ENCODE measurements around the gene UBLCP1. TPM values are rescaled to one million over a fixed set of nuclear protein-coding genes. Genes with fewer than 3 reads are reported as not detected.

UBLCP1 gene
- total RNA-seq, 1 donor from 2014 or later: 10.3 TPM

DNA sequence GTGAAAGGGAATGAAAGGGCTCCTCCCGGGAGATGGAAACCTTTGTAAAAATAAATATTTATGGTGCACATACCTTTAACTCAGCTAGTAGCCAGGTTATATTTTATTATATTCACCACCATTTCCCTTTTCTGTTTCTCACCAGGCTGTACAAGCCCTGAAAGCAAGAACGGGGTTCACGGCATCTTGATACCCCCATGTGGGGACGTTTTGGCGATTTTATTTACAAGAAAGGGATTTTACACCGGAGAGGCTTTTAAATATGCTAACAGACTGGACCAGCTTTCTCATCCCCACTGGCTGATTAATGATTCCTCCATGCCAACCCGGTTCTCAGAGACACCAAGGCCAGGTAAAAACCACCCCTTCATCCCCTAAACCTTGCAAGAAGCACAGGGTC is 48.0 kb downstream of the UBLCP1 start:
- no peak for DNase-seq (ENCODE audit: low read depth in 2 of 2)

DNA sequence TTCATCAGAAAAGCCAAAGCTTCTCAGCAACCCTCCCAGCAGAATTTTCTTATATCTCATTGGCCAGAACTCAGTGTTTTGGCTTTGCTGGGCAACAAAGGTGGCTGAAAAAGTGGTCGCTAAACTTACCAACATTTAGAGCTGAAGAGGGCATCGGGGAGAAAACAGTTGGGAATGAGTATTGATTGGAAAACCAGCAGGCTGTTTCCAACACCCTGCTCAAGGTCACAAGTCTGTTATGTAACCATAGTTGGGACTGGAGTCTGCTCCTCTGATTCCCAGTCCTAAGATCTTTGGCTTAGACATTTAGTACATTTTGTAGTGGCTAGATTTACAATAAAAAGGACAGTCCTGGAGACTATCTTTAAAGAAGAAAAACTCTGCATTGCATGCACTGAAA is 50.1 kb downstream of the UBLCP1 start:
- no peak for DNase-seq (ENCODE audit: low read depth in 2 of 2)

DNA sequence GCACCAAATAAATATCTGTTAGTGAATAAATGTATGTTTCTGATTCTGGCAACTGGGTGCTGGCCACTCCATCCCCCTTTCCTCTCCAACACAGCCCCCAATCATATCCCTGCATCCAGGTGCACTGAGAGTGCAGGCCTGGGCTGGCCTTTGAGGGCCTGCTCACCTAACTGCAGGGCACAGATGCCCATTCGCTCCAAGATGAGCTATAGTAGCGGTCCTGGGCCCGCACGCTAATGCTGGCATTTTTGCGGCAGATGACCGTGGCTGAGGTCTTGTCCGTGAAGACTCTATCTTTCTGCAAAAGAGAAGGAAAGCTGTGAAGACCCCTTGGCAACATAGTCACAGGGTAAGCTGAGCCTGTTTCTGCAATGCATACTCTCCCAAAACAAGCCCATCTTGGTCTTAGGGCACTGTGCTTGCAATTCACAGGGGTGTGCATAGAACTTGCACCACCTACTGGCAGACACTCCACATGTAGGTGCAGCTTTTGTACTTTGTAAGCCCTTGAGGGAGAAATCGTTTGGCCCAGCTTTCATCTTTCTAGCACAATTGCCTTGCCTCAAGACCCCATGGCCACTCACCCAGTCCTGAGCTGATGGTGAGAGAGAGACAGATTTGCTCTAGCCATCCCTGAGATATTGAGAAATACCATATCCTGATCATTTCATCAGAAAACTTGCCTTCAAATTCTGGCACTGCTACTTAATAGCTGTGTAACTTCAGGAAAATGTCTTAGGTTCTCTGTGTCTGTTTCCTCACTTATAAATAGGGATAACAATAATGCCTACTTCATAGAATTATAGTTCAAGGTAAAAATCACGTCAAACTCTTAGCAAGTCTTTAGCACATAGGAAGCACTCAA is 53.7 kb downstream of the UBLCP1 start:
- DNase-seq (ENCODE audit: low read depth in 2 of 2): peak; percentile 45 to 61

DNA sequence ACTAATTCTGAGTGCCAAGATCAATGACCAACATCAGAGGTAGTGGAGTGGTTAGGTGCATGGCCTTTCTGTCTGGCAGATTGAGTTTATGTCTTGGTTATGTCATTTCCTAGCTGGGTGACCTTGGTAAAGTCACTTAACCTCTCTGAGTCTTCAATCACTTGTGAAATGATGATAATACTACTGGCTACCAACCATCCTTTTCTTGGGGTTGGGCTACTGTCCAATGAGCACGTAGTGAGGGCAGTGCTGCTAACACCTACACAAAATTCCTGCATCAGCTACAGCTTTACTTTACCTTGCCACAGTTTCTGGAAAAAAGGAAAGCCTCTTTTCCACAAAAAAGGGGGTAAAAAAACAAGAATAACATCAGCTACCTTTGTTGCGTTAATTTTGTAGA is 54.8 kb downstream of the UBLCP1 start:
- DNase-seq (ENCODE audit: low read depth in 2 of 2): no peak

DNA sequence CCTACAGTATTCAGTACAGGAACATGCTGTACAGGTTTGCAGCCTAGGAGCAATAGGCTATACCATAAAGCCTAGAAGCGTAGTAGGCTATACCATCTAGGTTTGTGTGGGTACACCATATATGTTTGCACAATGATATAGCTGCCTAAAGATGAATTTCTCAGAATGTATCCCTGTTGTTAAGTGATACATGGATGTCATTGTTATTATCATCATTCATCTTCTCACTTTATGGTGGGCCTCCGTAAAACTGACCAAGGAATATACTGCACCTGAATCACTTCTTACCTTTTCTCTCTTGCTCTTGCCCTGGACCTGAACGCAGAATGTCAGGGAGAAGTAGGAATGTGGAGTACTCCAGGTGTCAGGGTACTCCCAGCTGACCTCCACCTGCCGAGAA is 55.4 kb downstream of the UBLCP1 start:
- no peak for DNase-seq (ENCODE audit: low read depth in 2 of 2)

DNA sequence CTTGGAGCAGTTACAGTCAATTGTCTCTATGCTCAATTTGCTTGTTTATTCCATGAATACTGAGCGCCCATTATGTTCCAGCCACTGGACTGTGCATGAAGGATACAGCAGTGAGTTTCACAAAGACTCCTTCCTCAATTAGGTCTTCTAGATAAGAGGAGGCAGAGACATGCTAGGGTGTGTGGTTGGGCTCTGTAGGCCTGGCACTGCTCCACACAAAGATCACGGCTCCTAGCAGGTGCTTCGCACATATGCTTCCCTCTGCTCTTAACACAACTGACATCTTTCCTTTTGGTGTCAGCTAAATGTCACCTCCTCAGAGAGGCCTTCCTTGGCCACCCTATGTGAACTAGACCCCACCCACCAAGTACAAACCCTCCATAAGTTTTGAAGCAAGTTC is 56.3 kb downstream of the UBLCP1 start:
- DNase-seq (ENCODE audit: low read depth in 2 of 2): no peak

DNA sequence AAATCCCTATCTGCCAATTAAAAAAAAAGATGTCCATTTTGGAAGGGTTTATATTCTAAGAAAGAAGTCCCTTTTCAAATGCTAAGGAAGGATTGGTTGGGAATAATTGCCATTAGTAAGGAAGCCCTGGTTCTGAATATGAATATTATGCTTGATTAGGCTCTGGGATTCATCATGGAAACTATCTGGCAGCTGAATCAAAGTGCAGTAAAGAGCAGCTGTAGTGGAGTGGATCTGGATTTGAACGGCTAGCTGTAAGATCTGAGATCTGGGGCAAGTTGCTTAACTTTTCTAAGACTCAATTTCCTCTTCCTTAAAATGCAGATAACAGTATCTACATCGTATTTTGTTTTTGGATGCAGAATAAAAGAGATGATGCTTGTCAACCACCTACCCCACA is 56.7 kb downstream of the UBLCP1 start:
- no peak for DNase-seq (ENCODE audit: low read depth in 2 of 2)

DNA sequence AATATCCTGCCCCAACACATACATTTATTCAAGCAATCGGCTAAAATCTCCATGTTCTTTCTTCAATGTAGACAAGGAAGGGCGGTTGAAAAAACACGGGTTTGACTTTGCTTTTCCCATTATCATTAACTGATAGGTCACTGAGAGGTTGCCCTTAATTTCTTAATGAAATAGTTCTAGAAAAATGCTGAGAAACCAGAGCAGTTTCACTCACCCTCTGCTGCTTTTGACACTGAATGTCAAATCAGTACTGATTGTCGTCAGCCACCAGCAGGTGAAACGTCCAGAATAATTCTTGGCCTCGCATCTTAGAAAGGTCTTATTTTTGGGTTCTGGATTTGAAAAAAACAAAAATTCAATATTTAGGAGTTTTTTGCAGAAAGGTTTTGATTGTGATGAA is 59.1 kb downstream of the UBLCP1 start:
- DNase-seq (ENCODE audit: low read depth in 2 of 2): no peak

DNA sequence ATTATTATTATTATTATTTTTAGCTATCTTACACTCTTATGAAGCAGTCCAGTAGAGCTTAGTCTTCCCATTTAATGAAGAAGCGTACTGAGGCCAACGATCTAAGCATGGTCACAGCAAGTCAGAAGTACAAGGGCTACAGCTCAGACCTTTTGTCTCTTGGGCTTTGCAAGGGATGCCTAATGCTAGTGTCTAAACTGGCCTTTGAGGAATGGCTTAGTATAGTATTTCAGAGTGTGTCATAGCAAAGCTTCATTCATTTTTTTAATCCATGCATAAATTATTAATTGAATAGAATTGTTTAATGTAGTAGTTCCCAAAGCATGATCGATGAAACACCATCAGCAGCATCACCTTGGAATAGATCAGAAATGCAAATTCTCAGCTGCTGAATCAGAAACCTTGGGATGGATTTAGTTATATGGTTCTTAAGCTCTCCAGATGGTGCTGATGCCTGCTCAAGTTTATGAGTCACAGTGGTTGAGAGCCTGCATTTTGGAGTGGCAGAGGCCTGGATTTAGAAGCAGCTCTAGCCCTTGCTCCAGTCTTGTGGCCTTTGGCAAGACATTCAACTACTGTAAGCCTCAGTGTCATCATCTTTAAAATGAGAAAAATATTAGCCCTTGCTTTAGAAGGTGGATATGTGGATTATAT is 61.1 kb downstream of the UBLCP1 start:
- no peak for DNase-seq (ENCODE audit: low read depth in 2 of 2)

DNA sequence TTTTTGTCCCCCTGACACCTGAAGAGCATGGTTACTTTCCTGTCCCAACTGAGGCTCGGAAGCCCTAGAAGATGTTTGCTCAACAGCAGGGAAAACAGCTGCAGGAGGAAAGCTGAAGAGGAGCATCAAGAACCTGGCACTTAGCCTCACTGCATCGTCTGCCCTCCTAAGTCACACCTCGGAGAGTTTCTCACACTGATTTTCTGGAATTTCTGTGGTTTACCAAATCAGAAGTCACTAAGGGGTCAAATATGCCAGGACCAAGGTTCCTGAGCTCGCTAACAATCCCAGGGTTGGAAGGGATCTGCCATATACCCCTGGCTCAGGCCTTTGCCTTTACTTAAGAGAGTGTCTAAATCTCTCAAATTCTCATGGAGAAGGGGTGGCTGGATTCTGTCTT is 61.9 kb downstream of the UBLCP1 start:
- DNase-seq (ENCODE audit: low read depth in 2 of 2): no peak

DNA sequence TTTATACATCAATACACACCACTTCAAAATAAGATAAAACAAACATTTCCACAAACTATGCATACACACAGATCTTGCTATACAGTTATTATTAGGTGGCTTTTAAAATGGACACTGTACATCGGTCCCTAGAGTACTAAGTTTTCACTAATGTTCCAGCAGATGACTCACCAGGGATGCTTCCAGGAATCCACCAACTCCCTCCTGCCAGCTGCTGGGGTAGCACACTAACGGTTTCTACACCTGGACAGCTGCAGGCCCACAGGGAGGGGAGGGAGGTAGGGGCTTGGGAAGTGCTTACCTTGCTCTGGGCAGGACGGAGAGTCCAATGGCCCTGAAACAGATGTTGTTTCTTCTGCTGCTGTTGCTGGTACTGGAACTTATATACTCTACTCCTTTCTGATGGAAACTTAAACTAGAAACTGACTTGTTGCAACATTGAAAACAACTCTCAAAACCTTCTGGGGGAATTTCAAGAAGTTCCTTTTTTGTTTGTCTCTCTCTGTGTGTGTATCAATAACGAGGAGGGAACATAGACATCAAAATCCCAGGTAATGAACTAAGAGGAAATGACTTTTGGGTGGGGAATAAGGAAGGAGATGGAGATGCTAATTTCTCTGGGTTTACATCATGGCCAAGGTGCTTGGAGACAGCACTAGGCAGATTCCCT is 67.2 kb downstream of the UBLCP1 start, which contains the start of gene IL12B:
Gene IL12B (minus strand): TSS at position 357 of the 670 bp plus-strand sequence. CDS start 3,705 bp downstream, outside the sequence.
- DNase-seq (ENCODE audit: low read depth in 2 of 2): no peak

DNA sequence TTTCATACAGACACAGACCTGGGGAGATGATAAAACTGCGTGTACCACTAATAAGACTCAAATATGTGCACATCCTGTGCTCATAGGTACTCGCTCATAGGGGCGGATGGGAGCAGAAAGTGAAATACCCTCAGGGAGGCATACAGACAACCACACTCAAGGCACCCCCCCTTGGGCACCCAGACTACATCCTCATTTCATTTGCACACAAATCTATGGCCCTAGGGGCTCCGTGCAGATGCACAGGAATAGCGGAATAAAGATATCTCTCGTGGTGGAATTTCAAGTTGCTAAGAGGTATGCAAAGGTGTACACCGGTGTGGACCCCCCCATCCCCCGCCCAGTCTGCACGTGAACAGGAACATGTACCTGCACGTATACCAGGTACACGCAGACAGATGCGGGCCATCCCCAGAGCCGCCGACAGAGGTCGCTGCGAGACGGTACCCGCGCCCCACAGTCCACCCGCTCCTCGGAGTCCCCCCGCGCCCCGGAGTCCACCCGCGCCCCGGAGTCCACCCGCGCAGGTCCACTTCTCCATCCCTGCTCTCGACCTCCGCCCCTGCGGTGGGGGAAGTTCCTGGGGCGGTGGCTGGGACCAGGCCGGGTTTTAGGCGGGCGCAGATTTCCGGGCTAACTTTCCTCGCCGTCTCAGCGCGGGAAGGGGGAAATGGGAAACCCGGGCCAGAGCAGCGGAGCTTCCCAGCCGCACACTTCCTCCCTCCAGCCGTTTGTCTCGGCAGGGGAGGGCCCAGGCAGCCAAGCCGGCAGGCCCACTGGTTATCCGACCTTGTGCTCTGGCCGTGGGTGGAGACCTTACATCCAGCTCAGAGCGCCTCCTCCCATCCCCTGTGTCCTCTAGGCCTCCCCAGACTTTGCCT is 68.2 kb downstream of the UBLCP1 start:
- peak in 1 of 2 donors; percentile 26 for DNase-seq (ENCODE audit: low read depth in 2 of 2)

DNA sequence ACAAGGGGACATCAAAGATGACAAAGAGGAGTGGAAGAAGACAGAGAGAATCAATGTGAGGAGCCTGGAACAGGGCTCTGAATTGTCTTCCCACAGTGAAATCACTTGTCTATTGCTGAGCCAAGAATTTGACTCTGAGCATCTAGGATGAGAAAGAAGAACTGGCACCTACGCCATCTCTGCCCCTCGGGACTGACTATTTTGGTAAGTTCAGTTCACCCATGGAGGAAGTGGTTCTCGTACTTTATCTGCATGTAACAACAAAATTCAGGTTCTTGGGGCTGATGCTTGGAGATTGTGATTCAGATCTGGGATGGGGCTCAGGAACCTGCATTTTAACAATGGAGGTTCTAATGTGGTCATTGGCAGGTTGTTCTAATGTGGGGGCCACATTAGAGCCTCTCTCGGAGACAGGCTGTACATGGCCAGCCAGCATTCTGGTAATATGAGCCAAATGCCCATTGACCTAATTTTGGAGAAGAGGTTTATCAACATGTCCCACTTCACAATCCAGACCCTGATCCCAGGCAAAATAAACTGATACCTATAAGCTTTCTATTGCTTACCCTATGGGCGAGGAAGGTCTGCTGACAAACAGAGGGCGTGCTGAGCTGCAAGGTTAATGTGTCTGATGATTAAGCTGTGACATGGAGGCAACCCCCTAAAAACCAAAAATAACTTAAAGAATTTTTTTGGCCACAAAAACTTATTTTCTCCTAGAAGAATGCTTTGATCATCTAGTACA is 69.9 kb downstream of the UBLCP1 start:
- DNase-seq (ENCODE audit: low read depth in 2 of 2): no peak

DNA sequence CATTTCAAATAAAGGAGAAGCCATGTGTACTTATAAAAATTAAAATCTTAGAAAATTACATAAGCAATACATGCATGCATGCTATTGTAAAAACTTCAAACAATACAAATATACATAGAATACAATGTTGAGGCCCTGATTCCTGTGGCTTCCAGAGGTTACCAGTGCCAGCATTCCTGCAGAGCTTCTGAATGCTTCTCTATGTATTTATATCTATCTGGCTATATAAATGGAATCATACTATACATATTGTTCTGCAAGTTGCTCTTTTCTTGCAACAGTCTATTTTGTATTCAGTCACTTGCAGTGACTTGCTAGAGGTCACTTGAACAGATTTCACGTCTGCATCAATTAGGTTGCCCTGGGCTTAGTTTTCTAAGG is 70.4 kb downstream of the UBLCP1 start:
- no peak for DNase-seq (ENCODE audit: low read depth in 2 of 2)

Other genes with a start within 250 kb of the UBLCP1 start
- 1.5 and 2.1 TPM in 2 replicates for gene EBF1, start 163.4 kb upstream of the UBLCP1 start, total RNA-seq
- 37.2 and 42.7 TPM in 2 replicates for gene RNF145, start 53.7 kb upstream of the UBLCP1 start, total RNA-seq
- gene IL12B, start 67.2 kb downstream of the UBLCP1 start, total RNA-seq: not detected in 2 replicates

All from dermis microvascular lymphatic vessel endothelial cell (primary cell).